AG09309 (cell line): ENCODE results near the gene MYL12B.

Experiments used
- DNase-seq: peaks from one replicate; pipeline ENCODE4 v3.0.0-alpha.2; 2010; ENCODE audit warnings: low read depth
- H3K4me3 ChIP-seq: 2 replicates; pipeline ENCODE4 v1.5.1; 2011; ENCODE audit warnings: mild to moderate bottlenecking, low read depth, low read length, moderate library complexity; ENCODE audit not compliant: control insufficient read depth
- TF ChIP-seq, protein P1 (sequence below): IDR thresholded peaks from 2 replicates; pipeline ENCODE4 v1.5.1; 2011; ENCODE audit warnings: mild to moderate bottlenecking, low read depth, low read length, inconsistent platforms; ENCODE audit not compliant: insufficient read depth, control insufficient read depth; ENCODE audit errors: missing control alignments

MYL12B gene

DNA sequence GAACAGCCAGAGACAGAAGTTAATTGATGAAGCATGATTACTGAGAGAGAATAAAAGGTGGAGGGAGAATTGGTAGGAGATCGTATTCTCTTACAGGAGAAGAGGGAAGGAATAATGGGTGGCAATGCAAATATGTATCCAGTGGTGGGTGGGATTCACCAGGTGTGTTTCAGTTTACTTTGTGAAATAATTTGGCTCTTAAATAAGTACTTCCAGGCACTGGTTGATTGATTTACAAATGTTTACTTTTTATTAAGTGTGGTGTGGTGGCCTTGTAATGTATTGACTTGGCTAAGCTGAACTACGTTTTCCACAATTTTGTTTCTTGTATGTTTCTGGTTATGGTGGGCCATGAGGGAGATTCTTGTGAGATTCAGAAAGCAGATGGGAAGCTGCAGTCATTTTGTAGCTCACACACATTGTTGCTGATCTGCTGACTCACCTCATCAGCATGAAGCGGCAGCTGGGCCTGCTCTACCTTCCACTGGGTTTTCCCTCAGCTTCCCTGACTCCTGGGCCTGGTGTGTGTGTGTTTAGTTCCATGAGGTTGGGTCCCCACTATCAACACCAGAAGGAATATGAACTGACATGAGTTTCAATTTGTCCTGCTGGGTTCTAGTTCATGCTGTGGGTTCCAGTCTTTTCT lies 32.6 kb downstream of the MYL12B start:
- no peak for DNase-seq
- TF ChIP-seq, protein P1, sequence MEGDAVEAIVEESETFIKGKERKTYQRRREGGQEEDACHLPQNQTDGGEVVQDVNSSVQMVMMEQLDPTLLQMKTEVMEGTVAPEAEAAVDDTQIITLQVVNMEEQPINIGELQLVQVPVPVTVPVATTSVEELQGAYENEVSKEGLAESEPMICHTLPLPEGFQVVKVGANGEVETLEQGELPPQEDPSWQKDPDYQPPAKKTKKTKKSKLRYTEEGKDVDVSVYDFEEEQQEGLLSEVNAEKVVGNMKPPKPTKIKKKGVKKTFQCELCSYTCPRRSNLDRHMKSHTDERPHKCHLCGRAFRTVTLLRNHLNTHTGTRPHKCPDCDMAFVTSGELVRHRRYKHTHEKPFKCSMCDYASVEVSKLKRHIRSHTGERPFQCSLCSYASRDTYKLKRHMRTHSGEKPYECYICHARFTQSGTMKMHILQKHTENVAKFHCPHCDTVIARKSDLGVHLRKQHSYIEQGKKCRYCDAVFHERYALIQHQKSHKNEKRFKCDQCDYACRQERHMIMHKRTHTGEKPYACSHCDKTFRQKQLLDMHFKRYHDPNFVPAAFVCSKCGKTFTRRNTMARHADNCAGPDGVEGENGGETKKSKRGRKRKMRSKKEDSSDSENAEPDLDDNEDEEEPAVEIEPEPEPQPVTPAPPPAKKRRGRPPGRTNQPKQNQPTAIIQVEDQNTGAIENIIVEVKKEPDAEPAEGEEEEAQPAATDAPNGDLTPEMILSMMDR = no peak
- H3K4me3 ChIP-seq = no peak overlapping the region

DNA sequence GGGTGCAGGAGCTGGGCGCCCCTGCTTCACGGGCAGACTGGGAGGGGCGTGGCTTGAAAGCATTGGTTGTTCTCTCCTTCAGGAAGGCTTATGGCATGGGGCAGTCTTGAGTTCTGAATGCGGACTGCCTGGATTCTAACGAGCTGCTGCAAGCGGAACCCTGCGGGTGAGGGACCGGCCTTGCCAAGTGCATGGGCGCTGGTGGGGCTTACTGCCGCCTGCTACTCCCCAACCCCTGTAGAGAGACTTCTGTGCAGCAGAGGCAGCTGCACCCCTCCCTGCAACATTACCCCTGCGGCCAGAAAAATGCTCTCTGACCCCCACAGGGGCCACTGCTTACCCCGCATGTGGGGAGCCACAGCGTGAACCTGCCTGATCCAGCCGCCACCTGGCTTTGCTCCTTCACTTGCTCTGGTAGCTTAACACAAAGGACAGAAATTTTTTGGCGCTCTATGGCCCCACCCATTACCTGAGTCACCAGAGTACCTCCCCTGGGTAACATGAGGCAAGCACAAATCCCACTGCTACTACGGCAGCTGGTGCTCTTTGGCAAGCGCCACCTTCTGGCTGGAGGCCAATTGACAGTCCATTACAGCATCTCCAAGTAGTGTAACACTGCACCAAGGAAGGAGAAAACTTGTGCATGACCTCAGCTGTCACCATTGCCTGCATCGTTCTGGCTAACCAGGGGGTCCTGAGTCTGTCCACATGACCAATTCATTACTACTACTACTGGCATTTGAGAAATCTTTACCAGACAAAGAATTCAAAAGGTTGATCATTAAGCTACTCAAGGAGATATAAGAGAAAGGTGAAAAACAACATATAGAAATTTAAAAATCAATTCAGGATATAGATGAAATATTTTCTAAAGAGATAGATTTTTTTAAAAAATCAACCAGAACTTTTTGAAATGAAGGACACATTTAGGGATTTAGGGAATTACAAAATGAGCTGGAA lies 35.4 kb downstream of the MYL12B start:
- TF ChIP-seq, protein P1 = peak; percentile 41
- DNase-seq = peak; percentile 20
- peak overlapping the region; percentile 47 for H3K4me3 ChIP-seq

DNA sequence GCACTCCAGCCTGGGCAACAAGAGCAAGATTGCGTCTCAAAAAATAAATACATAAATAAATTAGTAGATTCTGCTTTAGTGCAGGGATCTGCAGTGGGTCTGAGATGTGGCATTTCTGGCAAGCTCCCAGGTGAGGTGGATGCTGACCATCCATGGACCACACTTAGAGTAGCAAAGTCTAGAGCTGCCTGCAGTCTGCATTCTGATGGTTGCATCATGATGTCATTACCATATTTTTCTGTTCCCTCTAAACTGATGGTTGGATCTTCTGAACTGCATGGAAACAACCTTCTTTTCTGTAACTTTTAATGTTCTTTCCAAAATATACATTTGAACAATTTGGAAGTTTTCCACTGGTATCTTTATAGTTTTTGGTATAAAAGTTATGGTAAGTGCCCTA lies 42.9 kb downstream of the MYL12B start:
- TF ChIP-seq, protein P1 = no peak
- DNase-seq = no peak
- no peak overlapping the region for H3K4me3 ChIP-seq

DNA sequence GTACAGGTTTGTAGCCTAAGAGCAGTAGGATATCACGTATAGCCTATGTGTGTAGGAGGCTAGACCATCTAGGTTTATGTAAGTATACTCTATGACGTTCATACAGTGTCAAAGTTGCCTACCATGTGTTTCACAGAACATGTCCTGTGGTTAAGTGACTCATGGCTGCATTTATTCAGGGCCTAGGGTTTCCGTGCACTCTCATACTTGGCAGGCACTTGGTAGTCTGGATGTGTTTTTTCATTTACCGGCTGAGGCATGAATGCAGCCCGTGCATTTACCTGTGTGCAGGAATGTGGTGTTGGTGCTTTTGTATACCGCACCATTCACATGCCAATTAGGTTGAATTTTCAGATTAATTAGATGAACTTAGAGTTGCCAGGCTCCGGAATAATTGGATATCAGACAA lies 43.4 kb downstream of the MYL12B start:
- DNase-seq = peak; percentile 89
- TF ChIP-seq, protein P1 = no peak

DNA sequence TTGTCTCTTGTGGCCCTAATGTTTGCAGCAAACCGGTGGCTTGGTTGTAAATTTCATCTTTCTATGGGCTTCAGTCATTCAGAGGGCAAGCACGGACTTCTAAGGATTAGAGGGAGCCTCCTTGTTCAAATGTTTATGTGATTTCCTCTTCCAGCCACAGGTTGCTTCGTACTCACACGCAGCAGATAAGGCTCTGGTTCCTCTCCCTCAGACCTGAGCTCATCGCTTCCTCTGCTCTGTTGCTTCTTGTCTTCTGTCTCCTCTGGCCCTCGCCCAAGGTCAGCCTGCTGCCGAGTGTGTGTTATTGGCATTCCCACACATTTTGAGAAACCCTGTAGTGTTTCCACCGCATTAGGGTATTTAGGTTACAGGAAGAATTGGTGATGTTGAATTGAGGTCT lies 44.0 kb downstream of the MYL12B start:
- TF ChIP-seq, protein P1 = no peak
- no peak overlapping the region for H3K4me3 ChIP-seq
- no peak for DNase-seq

More for the DNA sequence above, 43.4 kb downstream of the MYL12B start:
- no peak overlapping the region for H3K4me3 ChIP-seq

DNA sequence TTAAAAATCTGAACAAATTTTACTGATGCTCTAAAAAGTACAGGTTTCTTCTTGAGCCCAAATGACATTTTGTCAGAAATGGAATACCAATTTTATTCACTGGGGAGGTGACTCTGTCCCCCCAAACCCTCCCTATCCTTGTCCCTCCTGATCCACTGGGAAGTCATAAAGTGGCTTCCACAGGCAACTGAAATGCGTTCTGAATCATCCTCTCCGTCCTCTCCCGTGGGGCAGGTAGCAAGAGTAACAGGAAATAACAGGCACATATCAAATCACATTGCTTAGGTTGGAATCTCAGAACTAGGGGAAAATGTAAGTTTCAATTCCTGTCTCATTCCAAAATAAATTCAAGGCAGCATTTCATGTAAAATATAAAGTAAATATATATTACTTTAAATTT lies 44.5 kb downstream of the MYL12B start:
- DNase-seq = no peak
- no peak overlapping the region for H3K4me3 ChIP-seq
- TF ChIP-seq, protein P1 = no peak
